CD4-positive, alpha-beta memory T cell (primary cell): ENCODE data around the gene PRIM2. TPM values are rescaled to one million over a fixed set of nuclear protein-coding genes. Genes with fewer than 3 reads are reported as not detected.
"Not testable (repeated sequence)": the region's sequence is repeated elsewhere in the genome, so short reads cannot be mapped to it uniquely, and the experiment has no call there.

ENCODE experiments used
- CTCF ChIA-PET: fragments of 350-600 bp; sonication (Branson Sonifier 250); formaldehyde crosslinking; loops from one replicate; lab custom pipeline; 2021; ENCODE audit warnings: inconsistent platforms; ENCODE audit not compliant: partially characterized antibody; lab: Charles Lee
- POLR2A ChIA-PET: fragments of 350-600 bp; sonication (Branson Sonifier 250); formaldehyde crosslinking; loops from one replicate; lab custom pipeline; 2021; ENCODE audit not compliant: partially characterized antibody; lab: Charles Lee
- DNase-seq, 5 donors: peaks; one replicate each; pipeline versions ENCODE4 v3.0.0 to v3.0.0-alpha.2; 2020 to 2022; ENCODE audit warnings: mixed read lengths in 1 of 5
- H3K27ac ChIP-seq: one replicate; pipeline ENCODE4 v1.7.0; 2013; ENCODE audit warnings: low read depth, low read length
- H3K27me3 ChIP-seq: 2 replicates; pipeline ENCODE4 v1.7.0; 2013; ENCODE audit warnings: mild to moderate bottlenecking, low read length, moderate library complexity; ENCODE audit not compliant: insufficient read depth
- H3K36me3 ChIP-seq: 2 replicates; pipeline ENCODE4 v1.7.0; 2013; ENCODE audit warnings: mild to moderate bottlenecking, low read length, moderate library complexity; ENCODE audit not compliant: insufficient read depth
- H3K4me1 ChIP-seq: 2 replicates; pipeline ENCODE4 v1.7.0; 2013; ENCODE audit warnings: mild to moderate bottlenecking, low read length, moderate library complexity; ENCODE audit not compliant: insufficient read depth
- H3K4me3 ChIP-seq, 2 donors: one replicate each; pipeline ENCODE4 v1.7.0; 2013; ENCODE audit warnings: low read length in 2 of 2, mild to moderate bottlenecking in 1 of 2
- H3K9me3 ChIP-seq, 2 donors: one replicate each; pipeline ENCODE4 v1.7.0; 2013; ENCODE audit warnings: low read length in 2 of 2, control low read depth in 1 of 2; ENCODE audit not compliant: control insufficient read depth in 1 of 2
- H3K27ac Mint-ChIP-seq, 7 donors: one replicate each; pipeline ENCODE4 v1.8.0; 2020 to 2021; ENCODE audit warnings: mixed read lengths in 7 of 7, mild to moderate bottlenecking in 6 of 7, inconsistent platforms in 3 of 7, moderate library complexity in 3 of 7
- H3K27me3 Mint-ChIP-seq, 2 donors: one replicate each; pipeline ENCODE4 v1.8.0; 2020 to 2021; ENCODE audit warnings: mixed read lengths in 2 of 2
- H3K36me3 Mint-ChIP-seq, 2 donors: one replicate each; pipeline ENCODE4 v1.8.0; 2020 to 2021; ENCODE audit warnings: mixed read lengths in 2 of 2, inconsistent platforms in 1 of 2, mild to moderate bottlenecking in 1 of 2
- H3K4me1 Mint-ChIP-seq, 4 donors: one replicate each; pipeline ENCODE4 v1.8.0; 2020 to 2021; ENCODE audit warnings: mixed read lengths in 4 of 4, mild to moderate bottlenecking in 1 of 4
- H3K4me3 Mint-ChIP-seq, 8 donors: one replicate each; pipeline ENCODE4 v1.8.0; 2020 to 2021; ENCODE audit warnings: mixed read lengths in 8 of 8, mild to moderate bottlenecking in 7 of 8, moderate library complexity in 6 of 8, inconsistent platforms in 3 of 8
- H3K9me3 Mint-ChIP-seq, 8 donors: one replicate each; pipeline ENCODE4 v1.8.0; 2020 to 2021; ENCODE audit warnings: mixed read lengths in 8 of 8, mild to moderate bottlenecking in 5 of 8, inconsistent platforms in 3 of 8, moderate library complexity in 1 of 8
- intact Hi-C: fragments of 100-400 bp; cut with micrococcal nuclease; formaldehyde crosslinking; loops from one replicate; pipeline ENCODE4 v1.15.1; 2023
- polyA plus RNA-seq, 2 donors: library from polyadenylated mRNA; unstranded; fragments of 300-500 nt; fragmentation: Illumina TruSeq; gene quantifications; one replicate each; pipeline ENCODE4 v1.2.3, GENCODE V29; 2021
- total RNA-seq, 2 experiments: library from RNA; stranded (reverse); gene quantifications; one replicate each; pipeline ENCODE4 v1.2.3, GENCODE V29; 2021

The PRIM2 gene
- total and polyA plus RNA-seq, 4 experiments from 2014 or later: 8.3 to 12.8 (median 10.4) TPM

DNA sequence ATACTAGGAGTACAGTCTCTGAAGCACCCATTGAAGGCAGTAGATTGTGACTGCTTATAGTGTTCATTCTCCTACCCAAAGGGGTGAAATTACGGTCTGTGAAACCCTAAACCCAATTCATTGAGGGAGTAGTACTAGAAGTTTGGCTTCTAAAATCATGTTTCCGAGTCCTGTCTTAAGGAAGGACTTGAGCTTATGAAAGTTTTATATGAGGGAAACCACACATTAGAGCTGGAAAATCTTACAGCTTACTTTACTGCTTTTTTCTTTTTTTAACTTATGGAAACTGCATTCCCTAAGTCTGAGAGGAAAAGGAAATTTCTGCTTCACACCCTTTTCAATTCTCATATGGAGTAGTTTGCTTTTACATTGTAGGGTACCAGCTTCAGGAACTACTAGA lies 38.4 kb upstream of the PRIM2 start:
- H3K27ac Mint-ChIP-seq: no peak overlapping the region
- no peak overlapping the region for H3K4me3 Mint-ChIP-seq
- peaks cover 6 to 17% of the 10 kb centered on the region in 2 donors for H3K27me3 Mint-ChIP-seq
- no peaks in the 10 kb centered on the region for H3K4me1 Mint-ChIP-seq
- no peaks in the 10 kb centered on the region for H3K36me3 ChIP-seq
- intact Hi-C loops: no loop called here
- H3K9me3 Mint-ChIP-seq: no peaks in the 10 kb centered on the region
- no peak overlapping the region for H3K27ac ChIP-seq
- CTCF ChIA-PET: interaction anchor here (0.7 to 1.6 kb wide), 2 partner anchors 12 to 37 kb away, joined by 3 read pairs; no protein-coding TSS in a partner anchor
- no peaks in the 10 kb centered on the region for H3K9me3 ChIP-seq
- no peak overlapping the region for H3K4me3 ChIP-seq
- DNase-seq: no peak
- peaks cover 7% of the 10 kb centered on the region for H3K27me3 ChIP-seq
- H3K36me3 Mint-ChIP-seq: no peaks in the 10 kb centered on the region
- no peaks in the 10 kb centered on the region for H3K4me1 ChIP-seq
- POLR2A ChIA-PET: no interaction called here

DNA sequence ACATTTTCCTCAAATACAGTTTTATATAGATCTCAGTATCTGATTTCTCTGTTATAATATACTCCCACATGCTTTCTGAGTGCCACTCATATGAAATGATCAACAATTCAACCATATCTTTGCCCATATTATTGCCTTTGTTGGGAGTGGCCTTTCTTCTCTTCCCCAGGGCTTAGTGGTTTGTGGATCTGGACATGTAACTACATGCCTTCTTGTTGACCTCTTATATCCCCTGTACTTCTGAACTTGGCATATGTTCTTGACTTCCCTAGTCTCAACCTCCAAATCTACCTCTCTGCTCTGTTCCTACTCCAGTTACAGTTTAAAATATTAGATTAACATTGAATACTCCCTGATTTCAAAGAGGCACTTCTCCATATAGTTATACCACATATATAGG lies 34.3 kb upstream of the PRIM2 start:
- Mint-ChIP-seq H3K36me3 (no peaks in the 10 kb centered on the region), H3K27ac (no peak overlapping the region), H3K27me3 (peaks cover 23 to 32% of the 10 kb centered on the region in 2 donors), H3K4me1 (no peaks in the 10 kb centered on the region), H3K9me3 (peaks cover 0 to 4% (median 0%) of the 10 kb centered on the region in 8 donors), H3K4me3 (no peak overlapping the region)
- H3K4me3 ChIP-seq: no peak overlapping the region
- ChIA-PET POLR2A (no interaction called here), CTCF (no interaction called here)
- H3K27me3 ChIP-seq: peaks cover 7% of the 10 kb centered on the region
- H3K4me1 ChIP-seq: no peaks in the 10 kb centered on the region
- no peaks in the 10 kb centered on the region for H3K9me3 ChIP-seq
- DNase-seq: no peak
- intact Hi-C loops: no loop called here
- no peak overlapping the region for H3K27ac ChIP-seq
- no peaks in the 10 kb centered on the region for H3K36me3 ChIP-seq

DNA sequence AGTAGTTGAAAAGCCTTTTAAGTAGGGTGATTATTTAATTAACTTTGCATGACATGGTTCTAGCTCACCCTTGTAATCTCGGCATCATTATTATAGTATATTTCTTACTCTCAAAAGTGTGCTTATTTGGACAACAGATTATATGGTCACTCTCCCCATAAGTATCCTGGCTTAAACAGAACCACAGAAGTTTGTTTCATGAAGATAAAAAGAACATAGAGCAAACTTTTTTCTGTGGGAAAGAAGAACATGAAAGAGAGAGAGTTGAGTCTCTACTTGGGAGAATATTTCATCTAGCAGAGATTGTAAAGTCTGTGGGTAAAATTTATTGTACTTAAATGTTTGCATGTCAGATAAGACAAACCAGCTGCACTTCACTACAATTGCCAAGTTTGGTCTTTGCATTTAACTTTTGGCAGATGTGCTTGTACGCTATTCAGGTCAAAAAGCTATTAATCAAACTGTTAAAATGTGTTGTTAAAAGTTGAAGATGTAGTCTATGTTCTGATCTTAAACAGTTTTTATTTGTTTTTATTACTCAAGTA lies 33.4 kb upstream of the PRIM2 start:
- H3K36me3 ChIP-seq: no peaks in the 10 kb centered on the region
- H3K9me3 Mint-ChIP-seq: peaks cover 0 to 4% (median 0%) of the 10 kb centered on the region in 8 donors
- intact Hi-C loops: no loop called here
- ChIA-PET CTCF (no interaction called here), POLR2A (no interaction called here)
- no peaks in the 10 kb centered on the region for H3K4me1 Mint-ChIP-seq
- peaks cover 7% of the 10 kb centered on the region for H3K27me3 ChIP-seq
- H3K27me3 Mint-ChIP-seq: peaks cover 26 to 28% of the 10 kb centered on the region in 2 donors
- no peaks in the 10 kb centered on the region for H3K36me3 Mint-ChIP-seq
- H3K27ac ChIP-seq: no peak overlapping the region
- H3K4me3 Mint-ChIP-seq: no peak overlapping the region
- no peak for DNase-seq
- H3K4me3 ChIP-seq: no peak overlapping the region
- H3K9me3 ChIP-seq: no peaks in the 10 kb centered on the region
- H3K27ac Mint-ChIP-seq: no peak overlapping the region
- no peaks in the 10 kb centered on the region for H3K4me1 ChIP-seq

DNA sequence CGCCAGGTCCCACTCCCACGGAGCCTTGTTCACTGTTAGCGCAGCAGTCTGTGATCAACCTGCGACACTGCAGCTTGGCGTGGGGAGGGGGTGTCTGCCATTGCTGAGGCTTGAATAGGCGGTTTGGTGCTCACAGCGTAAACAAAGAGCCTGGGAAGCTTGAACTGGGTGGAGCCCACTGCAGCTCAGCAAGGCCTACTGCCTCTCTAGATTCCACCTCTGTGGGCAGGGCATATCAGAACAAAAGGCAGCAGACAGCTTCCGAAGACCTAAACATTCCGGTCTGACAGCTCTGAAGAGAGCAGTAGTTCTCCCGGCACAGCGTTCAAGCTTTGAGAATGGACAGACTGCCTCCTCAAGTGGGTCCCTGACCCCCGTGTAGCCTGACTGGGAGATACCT lies 29.3 kb upstream of the PRIM2 start:
- peaks cover 27 to 36% of the 10 kb centered on the region in 2 donors for H3K27me3 Mint-ChIP-seq
- H3K9me3 Mint-ChIP-seq, H3K4me3 Mint-ChIP-seq, H3K4me3 ChIP-seq, H3K36me3 Mint-ChIP-seq, H3K27ac Mint-ChIP-seq, H3K36me3 ChIP-seq, H3K9me3 ChIP-seq, H3K4me1 Mint-ChIP-seq, DNase-seq, intact Hi-C loops, H3K4me1 ChIP-seq, H3K27ac ChIP-seq, CTCF ChIA-PET, POLR2A ChIA-PET, H3K27me3 ChIP-seq: not testable (repeated sequence)

DNA sequence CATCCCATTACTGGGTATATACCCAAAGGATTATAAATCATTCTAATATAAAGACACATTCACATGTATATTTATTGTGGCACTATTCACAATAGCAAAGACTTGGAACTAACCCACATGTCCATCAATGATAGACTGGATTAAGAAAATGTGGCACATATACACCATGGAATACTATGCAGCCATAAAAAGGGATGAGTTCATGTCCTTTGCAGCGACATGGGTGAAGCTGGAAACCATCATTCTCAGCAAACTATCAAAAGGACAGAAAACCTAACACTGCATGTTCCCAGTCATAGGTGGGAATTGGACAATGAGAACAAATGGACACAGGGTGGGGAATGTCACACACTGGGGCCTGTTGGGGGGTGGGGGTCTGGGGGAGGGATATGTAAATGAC lies 24.0 kb upstream of the PRIM2 start:
- intact Hi-C loops, H3K4me1 ChIP-seq, H3K27ac ChIP-seq, H3K4me3 ChIP-seq, H3K9me3 ChIP-seq, DNase-seq, H3K36me3 ChIP-seq, H3K9me3 Mint-ChIP-seq, H3K27ac Mint-ChIP-seq, H3K4me3 Mint-ChIP-seq, H3K27me3 ChIP-seq, CTCF ChIA-PET, POLR2A ChIA-PET, H3K36me3 Mint-ChIP-seq, H3K4me1 Mint-ChIP-seq: not testable (repeated sequence)
- peaks cover 6 to 16% of the 10 kb centered on the region in 2 donors for H3K27me3 Mint-ChIP-seq

DNA sequence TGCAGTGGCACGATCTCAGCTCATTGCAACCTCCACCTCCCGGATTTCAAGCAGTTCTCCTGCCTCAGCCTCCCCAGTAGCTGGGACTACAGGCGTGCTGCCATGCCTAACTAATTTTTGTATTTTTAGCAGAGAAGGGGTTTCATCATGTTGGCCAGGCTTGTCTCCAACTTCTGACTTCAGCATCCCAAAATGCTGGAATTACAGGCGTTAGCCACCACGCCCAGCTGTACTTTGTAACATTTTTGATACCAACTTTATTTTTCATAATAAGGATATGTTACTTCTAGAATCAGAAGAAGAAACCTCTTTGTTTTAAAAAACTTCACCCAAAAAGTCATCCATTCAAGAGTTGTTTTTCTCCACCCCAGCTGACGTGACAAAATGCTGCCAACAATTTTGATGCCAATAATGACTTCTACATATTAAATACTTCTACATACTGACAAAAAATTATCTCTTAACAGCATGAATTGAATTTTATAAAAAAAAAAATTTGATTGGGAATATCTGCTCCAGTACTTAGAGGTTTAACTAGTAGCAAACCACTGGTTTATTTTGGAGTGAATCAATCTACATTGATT lies 22.5 kb upstream of the PRIM2 start:
- Histone ChIP-seq H3K27me3 (no peaks in the 10 kb centered on the region), H3K36me3 (no peaks in the 10 kb centered on the region), H3K27ac (no peak overlapping the region), H3K4me3 (no peak overlapping the region), H3K4me1 (no peaks in the 10 kb centered on the region), H3K9me3 (no peaks in the 10 kb centered on the region)
- no peak for DNase-seq
- Mint-ChIP-seq H3K4me1 (no peaks in the 10 kb centered on the region), H3K4me3 (no peak overlapping the region), H3K9me3 (peaks cover 0 to 2% (median 0%) of the 10 kb centered on the region in 8 donors), H3K36me3 (no peaks in the 10 kb centered on the region), H3K27ac (no peak overlapping the region), H3K27me3 (peaks cover 3 to 10% of the 10 kb centered on the region in 2 donors)
- intact Hi-C loops: no loop called here
- ChIA-PET CTCF (no interaction called here), POLR2A (no interaction called here)

DNA sequence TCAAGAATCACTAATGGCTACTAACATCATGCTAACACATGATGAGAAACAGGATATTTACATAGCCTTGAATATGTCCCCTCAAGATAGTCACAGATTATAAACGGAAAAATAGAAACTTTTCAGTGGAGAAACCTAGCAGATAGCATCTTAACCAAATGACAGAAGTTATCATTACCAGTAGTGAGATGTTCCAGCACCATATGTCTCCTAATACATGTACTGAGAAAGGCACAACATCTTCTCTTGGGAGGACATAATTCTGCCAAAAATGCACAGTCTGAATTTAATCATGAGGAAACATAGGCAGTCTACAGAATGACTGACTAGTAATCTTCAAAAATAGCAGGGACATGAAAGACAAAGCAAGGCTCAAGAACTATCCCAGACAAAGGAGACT lies 19.9 kb upstream of the PRIM2 start:
- Histone ChIP-seq H3K27ac (no peak overlapping the region), H3K36me3 (no peaks in the 10 kb centered on the region), H3K27me3 (no peaks in the 10 kb centered on the region), H3K4me3 (no peak overlapping the region), H3K9me3 (no peaks in the 10 kb centered on the region), H3K4me1 (no peaks in the 10 kb centered on the region)
- peaks cover 0 to 1% of the 10 kb centered on the region in 2 donors for H3K27me3 Mint-ChIP-seq
- no peaks in the 10 kb centered on the region for H3K4me1 Mint-ChIP-seq
- no peaks in the 10 kb centered on the region for H3K36me3 Mint-ChIP-seq
- peaks cover 0 to 2% (median 0%) of the 10 kb centered on the region in 8 donors for H3K9me3 Mint-ChIP-seq
- DNase-seq: no peak
- intact Hi-C loops: no loop called here
- ChIA-PET POLR2A (no interaction called here), CTCF (no interaction called here)
- no peak overlapping the region for H3K27ac Mint-ChIP-seq
- H3K4me3 Mint-ChIP-seq: no peak overlapping the region
